ENCODE results near the gene ETNK1. TPM values are rescaled to one million over a fixed set of nuclear protein-coding genes. Genes with fewer than 3 reads are reported as not detected.
A peak's percentile ranks its signal among the peaks of the same experiment; 100 is the strongest.
"Not testable (repeated sequence)": the region's sequence is repeated elsewhere in the genome, so short reads cannot be mapped to it uniquely, and the experiment has no call there.

The ETNK1 gene
- total and polyA plus RNA-seq, 8 donors: 14.8 to 44.7 (median 21.6) TPM

- Histone ChIP-seq H3K27me3 (no peaks in the 10 kb centered on the region), H3K27ac (peak overlapping the region in 1 of 4 donors; percentile 37), H3K9me3 (no peaks in the 10 kb centered on the region), H3K4me3 (no peak overlapping the region), H3K4me1 (no peaks in the 10 kb centered on the region), H3K36me3 (no peaks in the 10 kb centered on the region)
- intact Hi-C loops (cut with DNase I): no loop called here
- peak; percentile 9 for FAIRE-seq
- ATAC-seq: peak in 2 of 4 donors; percentile 47 to 68
- TF ChIP-seq, protein P1, sequence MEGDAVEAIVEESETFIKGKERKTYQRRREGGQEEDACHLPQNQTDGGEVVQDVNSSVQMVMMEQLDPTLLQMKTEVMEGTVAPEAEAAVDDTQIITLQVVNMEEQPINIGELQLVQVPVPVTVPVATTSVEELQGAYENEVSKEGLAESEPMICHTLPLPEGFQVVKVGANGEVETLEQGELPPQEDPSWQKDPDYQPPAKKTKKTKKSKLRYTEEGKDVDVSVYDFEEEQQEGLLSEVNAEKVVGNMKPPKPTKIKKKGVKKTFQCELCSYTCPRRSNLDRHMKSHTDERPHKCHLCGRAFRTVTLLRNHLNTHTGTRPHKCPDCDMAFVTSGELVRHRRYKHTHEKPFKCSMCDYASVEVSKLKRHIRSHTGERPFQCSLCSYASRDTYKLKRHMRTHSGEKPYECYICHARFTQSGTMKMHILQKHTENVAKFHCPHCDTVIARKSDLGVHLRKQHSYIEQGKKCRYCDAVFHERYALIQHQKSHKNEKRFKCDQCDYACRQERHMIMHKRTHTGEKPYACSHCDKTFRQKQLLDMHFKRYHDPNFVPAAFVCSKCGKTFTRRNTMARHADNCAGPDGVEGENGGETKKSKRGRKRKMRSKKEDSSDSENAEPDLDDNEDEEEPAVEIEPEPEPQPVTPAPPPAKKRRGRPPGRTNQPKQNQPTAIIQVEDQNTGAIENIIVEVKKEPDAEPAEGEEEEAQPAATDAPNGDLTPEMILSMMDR (IDR thresholded peaks at IDR 0.05): no peak
- DNase-seq: no peak
- 86 to 93% methylated on average over 5 of the region's 5 CpGs for WGBS, 2 donors
Observed at GRCh38 chr12:22687361-22688076, 62.5 kb downstream of the ETNK1 start.

- no peaks in the 10 kb centered on the region for H3K27me3 ChIP-seq
- no peaks in the 10 kb centered on the region for H3K9me3 ChIP-seq
- intact Hi-C loops (cut with DNase I): no loop called here
- no peak overlapping the region for H3K27ac ChIP-seq
- no peak for FAIRE-seq
- H3K4me1 ChIP-seq: no peaks in the 10 kb centered on the region
- no peak for ATAC-seq
- TF ChIP-seq, protein P1 (IDR thresholded peaks at IDR 0.05): no peak
- H3K36me3 ChIP-seq: no peaks in the 10 kb centered on the region
- 89 to 91% methylated on average over 2 of the region's 2 CpGs for WGBS, 2 donors
- no peak for DNase-seq
- no peak overlapping the region for H3K4me3 ChIP-seq
Observed at GRCh38 chr12:22689876-22690275, 64.9 kb downstream of the ETNK1 start.

GRCh38 chr12:22691319-22691718 lies 66.3 kb downstream of the ETNK1 start:
- 90% methylated on average over 2 of the region's 2 CpGs for WGBS, 2 donors
- Histone ChIP-seq H3K4me1 (no peaks in the 10 kb centered on the region), H3K27me3 (no peaks in the 10 kb centered on the region), H3K4me3 (no peak overlapping the region), H3K27ac (no peak overlapping the region), H3K36me3 (no peaks in the 10 kb centered on the region), H3K9me3 (no peaks in the 10 kb centered on the region)
- TF ChIP-seq, protein P1 (IDR thresholded peaks at IDR 0.05): no peak
- ATAC-seq: no peak
- no peak for DNase-seq
- intact Hi-C loops (cut with DNase I): no loop called here
- no peak for FAIRE-seq

- WGBS, 2 donors: 23 to 32% methylated on average over 1 of the region's 1 CpG
- H3K4me1 ChIP-seq; H3K27ac ChIP-seq; H3K27me3 ChIP-seq; H3K4me3 ChIP-seq; ATAC-seq; H3K36me3 ChIP-seq; H3K9me3 ChIP-seq; DNase-seq; FAIRE-seq; intact Hi-C loops (cut with DNase I): not testable (repeated sequence)
Observed at GRCh38 chr12:22692467-22692866, 67.5 kb downstream of the ETNK1 start.

DNA sequence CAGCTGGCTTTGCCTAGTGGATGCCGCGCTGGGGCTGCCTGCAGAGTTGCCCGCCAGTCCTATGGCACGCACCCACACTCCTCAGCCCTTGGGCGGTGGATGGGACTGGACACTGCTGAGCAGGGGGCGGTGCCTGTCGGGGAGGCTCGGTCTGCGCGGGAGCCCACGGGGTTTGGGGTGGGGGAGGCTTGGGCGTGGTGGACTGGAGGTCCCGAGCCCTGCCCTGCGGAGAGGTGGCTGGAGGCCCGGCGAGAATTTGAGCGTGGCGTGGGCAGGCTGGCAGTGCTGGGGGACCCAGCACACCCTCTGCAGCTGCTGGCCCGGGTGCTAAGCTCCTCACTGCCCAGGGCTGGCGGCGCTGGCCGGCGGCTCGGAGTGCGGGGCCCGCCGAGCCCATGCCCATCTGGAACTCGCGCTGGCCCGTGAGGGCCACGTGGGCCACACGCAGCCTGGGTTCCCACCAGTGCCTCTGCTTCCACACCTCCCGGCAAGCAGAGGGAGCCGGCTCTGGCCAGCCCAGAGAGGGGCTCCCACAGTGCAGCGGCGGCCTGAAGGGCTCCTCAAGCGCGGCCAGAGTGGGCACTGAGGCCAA lies 68.1 kb downstream of the ETNK1 start:
- intact Hi-C loops (cut with DNase I): no loop called here
- TF ChIP-seq, protein P1 (IDR thresholded peaks at IDR 0.05): no peak
- peak in 3 of 6 donors; percentile 31 to 74 (median 53) for DNase-seq

More for the DNA sequence above, 68.1 kb downstream of the ETNK1 start:
- WGBS, 2 donors: 93 to 95% methylated on average over 32 to 38 of the region's 38 CpGs
- ATAC-seq: peak in 1 of 4 donors; percentile 32
- no peak for FAIRE-seq
- H3K36me3 ChIP-seq: no peaks in the 10 kb centered on the region
- H3K9me3 ChIP-seq: no peaks in the 10 kb centered on the region
- H3K4me3 ChIP-seq: no peak overlapping the region
- H3K27ac ChIP-seq: no peak overlapping the region
- H3K4me1 ChIP-seq: no peaks in the 10 kb centered on the region
- H3K27me3 ChIP-seq: no peaks in the 10 kb centered on the region
